Bladder microvascular endothelial cell (primary cell): ENCODE results near the gene RGR. TPM values are rescaled to one million over a fixed set of nuclear protein-coding genes. Genes with fewer than 3 reads are reported as not detected.

Experiments
- total RNA-seq: library from RNA; depleted of rRNA; stranded (reverse); fragments of >200 nt; gene quantifications from 2 replicates; pipeline ENCODE4 v1.2.3, GENCODE V29; 2014

The RGR gene, protein sequence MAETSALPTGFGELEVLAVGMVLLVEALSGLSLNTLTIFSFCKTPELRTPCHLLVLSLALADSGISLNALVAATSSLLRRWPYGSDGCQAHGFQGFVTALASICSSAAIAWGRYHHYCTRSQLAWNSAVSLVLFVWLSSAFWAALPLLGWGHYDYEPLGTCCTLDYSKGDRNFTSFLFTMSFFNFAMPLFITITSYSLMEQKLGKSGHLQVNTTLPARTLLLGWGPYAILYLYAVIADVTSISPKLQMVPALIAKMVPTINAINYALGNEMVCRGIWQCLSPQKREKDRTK
- total RNA-seq: not detected in 2 replicates

DNA sequence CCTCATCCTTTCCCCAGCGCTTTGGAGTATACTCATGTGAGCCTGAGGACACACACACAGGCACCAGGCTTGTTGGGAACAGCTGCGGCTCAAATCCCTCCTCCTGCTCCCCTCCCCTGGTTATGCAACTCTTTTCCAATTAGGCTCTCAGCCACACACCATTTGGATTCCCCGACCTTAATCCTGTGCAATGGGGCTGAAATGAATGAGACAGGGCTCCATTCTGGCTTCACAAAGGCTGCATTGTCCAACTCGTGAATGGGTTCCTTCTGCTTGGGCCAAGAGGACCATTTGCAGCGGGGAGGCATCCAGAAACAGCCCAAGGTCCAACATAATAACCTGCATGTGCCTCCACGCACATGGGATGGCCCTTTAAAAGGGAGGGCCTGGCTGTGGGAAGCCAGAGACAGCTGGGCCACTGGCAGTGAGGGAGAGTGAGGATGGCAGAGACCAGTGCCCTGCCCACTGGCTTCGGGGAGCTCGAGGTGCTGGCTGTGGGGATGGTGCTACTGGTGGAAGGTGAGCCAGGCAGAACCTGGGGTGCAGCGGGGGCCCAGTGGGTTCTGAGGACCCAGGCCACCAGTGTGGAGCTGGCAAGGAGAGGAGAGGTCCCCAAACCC lies at the start of gene RGR:
TSS of gene RGR (plus strand) at position 403 of the 620 bp plus-strand sequence. CDS start at position 441, 38 bp downstream.

DNA sequence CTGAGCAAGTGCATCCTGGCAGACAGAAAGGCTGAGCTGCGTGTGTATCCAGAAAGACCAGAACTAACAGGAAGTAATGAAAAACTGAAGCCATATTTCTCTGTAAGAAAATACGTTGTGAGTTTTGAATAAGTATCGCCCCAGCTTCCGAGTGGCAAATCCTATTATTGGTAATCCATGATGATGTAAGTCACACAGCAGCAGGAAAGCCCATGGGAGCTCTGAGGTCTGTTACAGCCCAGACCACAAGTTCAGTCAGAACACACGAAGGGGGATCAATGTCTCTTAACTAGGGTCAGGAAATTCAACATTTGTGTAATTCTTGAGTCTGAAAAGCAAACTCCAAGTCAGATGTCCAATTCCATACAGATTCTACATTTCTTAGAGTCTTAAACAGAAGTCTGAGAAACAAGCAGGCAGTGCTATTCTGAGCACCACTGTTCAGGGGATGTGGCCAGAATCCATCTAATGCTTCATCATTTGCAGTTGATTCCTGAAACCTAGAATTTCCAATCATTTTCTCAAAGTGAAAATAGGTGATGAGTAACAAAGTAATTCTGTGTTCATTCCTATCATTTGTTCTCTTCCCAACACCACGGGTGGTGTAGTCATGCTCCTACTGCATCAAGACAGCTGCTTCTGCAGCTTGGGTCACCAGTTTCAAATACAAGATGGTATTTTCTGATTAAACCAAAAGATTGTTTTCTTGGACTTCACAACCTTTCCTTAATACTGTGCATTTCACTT lies 19.3 kb upstream of the RGR start, which contains the start of gene LRIT2:
TSS of gene LRIT2 (minus strand) at position 118 of the 747 bp plus-strand sequence. CDS start at position 94, 24 bp downstream.

GRCh38 chr10:84241185-84241790 lies 3.6 kb upstream of the RGR start, which contains the start of gene LRIT1:
Gene LRIT1, minus strand, starts transcription at chr10:84241546. Its CDS starts 107 bp downstream, at chr10:84241439.

Other genes starting within 250 kb of the RGR start
- gene GHITM, start 105.5 kb upstream of the RGR start, total RNA-seq: 140 and 165 TPM in 2 replicates
- not detected in 2 replicates for gene GPR15LG, start 71.3 kb upstream of the RGR start, total RNA-seq
- under 0.01 and 0.13 TPM in 2 replicates for gene CDHR1, start 50.5 kb upstream of the RGR start, total RNA-seq
- gene LRIT2, start 19.5 kb upstream of the RGR start, total RNA-seq: not detected in 2 replicates
- not detected in 2 replicates for gene LRIT1, start 3.5 kb upstream of the RGR start, total RNA-seq
- gene CCSER2, start 83.5 kb downstream of the RGR start, total RNA-seq: 11.2 and 45.4 TPM in 2 replicates